GM12865 (cell line): ENCODE data around the gene PTPRM.

Experiments
- DNase-seq: peaks from one replicate; pipeline ENCODE4 v3.0.0; 2010; ENCODE audit warnings: low read depth
- H3K4me3 ChIP-seq: 2 replicates; pipeline ENCODE4 v1.5.1; 2011; ENCODE audit warnings: mild to moderate bottlenecking, low read depth, low read length, control low read depth
- TF ChIP-seq, protein P1 (sequence below): IDR thresholded peaks from 2 replicates; pipeline ENCODE4 v1.5.1; 2011; ENCODE audit warnings: low read length, control low read depth, low read depth, inconsistent platforms; ENCODE audit not compliant: insufficient read depth; ENCODE audit errors: missing control alignments

PTPRM gene

DNA sequence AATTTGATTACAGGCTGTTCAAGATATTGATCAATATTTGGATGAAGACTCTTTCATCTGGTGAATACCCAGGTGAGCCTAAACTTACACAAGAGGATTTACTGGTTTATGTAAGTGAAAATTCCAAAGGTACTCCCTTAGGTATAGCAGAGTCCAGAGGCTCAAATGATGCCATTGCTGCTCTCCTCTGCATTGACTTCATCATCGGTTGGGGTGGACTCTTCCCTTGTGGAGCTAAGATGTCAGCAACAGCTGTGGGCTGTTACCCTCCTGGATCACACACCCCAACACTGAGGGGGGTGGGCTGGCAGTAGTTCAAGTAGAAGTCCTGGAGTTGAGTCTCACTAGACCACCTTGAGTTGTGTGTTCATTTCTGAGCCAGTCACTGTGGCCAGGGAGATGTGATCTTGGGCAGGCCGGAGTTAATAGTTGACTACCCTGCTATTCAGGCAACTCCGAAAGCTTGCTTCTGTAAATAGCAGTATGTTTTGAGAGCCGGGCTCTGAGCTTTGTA is 236.9 kb downstream of the PTPRM start:
- DNase-seq: no peak
- TF ChIP-seq, protein P1, sequence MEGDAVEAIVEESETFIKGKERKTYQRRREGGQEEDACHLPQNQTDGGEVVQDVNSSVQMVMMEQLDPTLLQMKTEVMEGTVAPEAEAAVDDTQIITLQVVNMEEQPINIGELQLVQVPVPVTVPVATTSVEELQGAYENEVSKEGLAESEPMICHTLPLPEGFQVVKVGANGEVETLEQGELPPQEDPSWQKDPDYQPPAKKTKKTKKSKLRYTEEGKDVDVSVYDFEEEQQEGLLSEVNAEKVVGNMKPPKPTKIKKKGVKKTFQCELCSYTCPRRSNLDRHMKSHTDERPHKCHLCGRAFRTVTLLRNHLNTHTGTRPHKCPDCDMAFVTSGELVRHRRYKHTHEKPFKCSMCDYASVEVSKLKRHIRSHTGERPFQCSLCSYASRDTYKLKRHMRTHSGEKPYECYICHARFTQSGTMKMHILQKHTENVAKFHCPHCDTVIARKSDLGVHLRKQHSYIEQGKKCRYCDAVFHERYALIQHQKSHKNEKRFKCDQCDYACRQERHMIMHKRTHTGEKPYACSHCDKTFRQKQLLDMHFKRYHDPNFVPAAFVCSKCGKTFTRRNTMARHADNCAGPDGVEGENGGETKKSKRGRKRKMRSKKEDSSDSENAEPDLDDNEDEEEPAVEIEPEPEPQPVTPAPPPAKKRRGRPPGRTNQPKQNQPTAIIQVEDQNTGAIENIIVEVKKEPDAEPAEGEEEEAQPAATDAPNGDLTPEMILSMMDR: no peak
- no peak overlapping the region for H3K4me3 ChIP-seq

DNA sequence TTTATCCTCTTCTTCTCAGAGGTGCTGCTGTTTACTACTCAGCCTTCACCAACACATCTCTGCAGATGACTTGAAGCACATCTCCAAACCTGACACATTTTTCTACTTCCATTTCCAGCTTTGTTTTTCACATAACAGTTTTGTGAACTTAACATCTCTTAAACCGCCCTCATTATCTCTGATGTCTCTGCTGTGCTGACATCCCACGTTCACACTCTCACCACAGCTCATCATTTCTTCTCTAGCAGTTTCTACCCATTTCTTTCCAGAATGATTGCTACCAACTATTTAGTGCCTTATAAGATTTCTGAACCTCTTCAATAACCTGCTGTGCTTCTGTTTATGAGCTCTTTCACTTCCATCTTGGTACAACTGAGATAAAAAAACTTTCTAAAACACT is 238.0 kb downstream of the PTPRM start:
- DNase-seq: no peak
- no peak overlapping the region for H3K4me3 ChIP-seq
- TF ChIP-seq, protein P1: no peak

DNA sequence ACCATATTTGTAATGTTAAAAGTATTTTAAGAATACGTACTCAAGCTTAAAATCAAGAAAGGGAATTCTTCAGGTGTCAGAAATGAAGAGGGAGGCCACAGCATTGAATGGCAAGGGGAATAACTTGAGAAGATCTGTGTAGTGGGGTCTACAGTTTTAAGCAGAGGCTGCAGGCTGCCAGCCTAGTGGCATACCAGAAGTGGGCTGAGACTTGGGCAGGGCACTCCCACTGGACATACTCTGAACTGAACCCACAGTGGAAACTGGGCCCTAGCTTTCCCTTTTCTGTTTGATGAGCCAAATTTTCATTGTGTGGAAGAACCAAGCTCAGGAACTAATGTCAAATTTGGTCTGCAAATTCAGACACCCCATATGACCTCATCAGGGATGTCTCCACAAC is 238.8 kb downstream of the PTPRM start:
- no peak for DNase-seq
- TF ChIP-seq, protein P1: no peak
- no peak overlapping the region for H3K4me3 ChIP-seq

DNA sequence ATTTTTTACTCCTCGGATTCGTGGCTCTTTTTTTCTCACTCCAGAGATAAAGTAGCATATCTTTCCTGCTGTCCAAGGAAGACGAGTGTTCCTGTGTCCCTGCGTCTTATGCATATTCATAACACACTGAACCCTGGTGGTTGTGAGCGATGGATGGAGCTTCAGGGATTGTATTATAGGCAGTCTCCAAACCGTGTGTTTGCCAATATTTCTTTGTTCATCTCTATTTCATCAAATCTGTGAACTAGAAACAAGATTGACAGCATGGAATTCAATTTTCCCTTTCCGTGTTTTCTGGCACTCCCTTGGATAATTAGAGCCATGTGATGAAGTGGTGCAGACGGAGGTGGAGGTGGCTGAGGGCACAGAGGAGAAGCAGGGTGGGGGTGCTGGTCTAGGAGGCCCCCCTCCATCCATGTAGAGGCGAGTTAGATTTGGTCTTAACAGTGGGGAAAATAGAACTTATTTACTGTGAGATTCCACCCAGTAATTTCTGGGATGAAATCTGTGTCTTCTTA is 240.9 kb downstream of the PTPRM start:
- DNase-seq: no peak
- TF ChIP-seq, protein P1: no peak
- no peak overlapping the region for H3K4me3 ChIP-seq

DNA sequence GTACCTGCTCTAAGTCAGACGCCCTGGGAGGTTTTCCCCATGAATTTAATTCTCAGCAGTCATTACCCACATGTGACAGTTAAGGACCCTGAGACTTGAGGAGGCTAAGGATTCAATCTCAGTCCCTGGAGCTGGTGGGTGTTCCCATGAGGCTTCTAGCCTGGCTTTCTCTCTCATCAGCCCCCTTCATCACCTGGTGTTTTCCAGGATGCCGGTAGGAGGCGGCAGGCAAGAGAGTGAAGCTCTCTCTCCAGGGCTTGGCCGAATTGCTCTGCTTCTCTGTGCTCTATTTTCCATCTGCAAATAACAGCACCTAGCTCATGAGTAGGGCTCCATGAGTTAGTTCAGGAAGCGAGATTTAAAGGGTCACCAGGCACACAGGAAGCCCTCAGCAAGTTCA is 241.9 kb downstream of the PTPRM start:
- no peak overlapping the region for H3K4me3 ChIP-seq
- DNase-seq: no peak
- TF ChIP-seq, protein P1: no peak

DNA sequence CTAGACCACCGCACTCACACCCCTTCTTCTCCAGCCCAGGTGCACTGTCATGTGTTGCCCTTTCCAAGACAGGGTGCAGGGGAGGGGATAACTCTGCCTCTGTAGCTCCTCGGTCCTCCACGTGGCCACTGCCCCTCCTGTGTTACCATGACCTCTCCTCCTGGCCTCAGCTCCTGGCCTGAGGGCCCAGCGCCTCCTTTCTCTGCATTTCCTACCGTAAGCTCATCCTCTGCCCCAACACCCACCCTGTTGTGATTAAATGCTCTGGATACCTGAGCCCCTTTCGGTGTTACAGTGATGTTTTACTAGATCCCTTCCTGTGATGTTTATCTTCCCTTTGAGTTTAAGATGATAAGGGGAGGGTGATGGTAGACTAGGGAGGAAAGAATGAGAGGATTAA is 242.3 kb downstream of the PTPRM start:
- no peak overlapping the region for H3K4me3 ChIP-seq
- no peak for DNase-seq
- TF ChIP-seq, protein P1: no peak

DNA sequence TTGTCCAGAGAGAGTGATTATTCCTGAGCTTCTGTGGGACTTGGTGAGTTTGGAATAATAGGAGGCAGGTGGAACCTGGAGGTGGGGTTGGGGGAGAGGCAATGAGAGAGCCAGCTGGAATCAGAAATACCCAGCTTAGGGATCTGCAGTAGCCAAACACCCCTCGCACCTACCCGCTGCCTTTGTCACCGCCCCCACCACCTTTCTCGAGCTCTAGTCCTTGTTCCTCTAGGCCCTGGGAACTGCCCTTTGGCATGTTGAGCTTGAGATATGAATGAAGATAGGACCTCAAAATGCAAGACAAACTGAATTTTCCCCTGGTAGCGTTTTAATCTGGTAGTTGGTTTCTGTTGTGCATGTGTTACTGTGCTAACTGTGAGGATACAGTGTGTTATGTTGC is 242.9 kb downstream of the PTPRM start:
- H3K4me3 ChIP-seq: no peak overlapping the region
- no peak for DNase-seq
- TF ChIP-seq, protein P1: no peak
